ENCODE measurements around the gene THBS1.

THBS1 gene

GRCh38 chr15:39609166-39609916 lies 28.5 kb downstream of the THBS1 start:
- no peak for DNase-seq

GRCh38 chr15:39610665-39611064 lies 29.8 kb downstream of the THBS1 start:
- no peak for DNase-seq

GRCh38 chr15:39613271-39613670 lies 32.4 kb downstream of the THBS1 start:
- DNase-seq: no peak

GRCh38 chr15:39613861-39614260 lies 33.0 kb downstream of the THBS1 start:
- DNase-seq: no peak

GRCh38 chr15:39616731-39617455 lies 36.0 kb downstream of the THBS1 start:
- no peak for DNase-seq

GRCh38 chr15:39618063-39618823 lies 37.4 kb downstream of the THBS1 start:
- DNase-seq: no peak

- DNase-seq: peak; percentile 6 to 52
Observed at GRCh38 chr15:39621210-39621609, 40.3 kb downstream of the THBS1 start.

- DNase-seq: peak in 1 of 2 experiments; percentile 39
Observed at GRCh38 chr15:39621976-39622375, 41.1 kb downstream of the THBS1 start.

GRCh38 chr15:39622660-39623516 lies 42.0 kb downstream of the THBS1 start:
- no peak for DNase-seq

GRCh38 chr15:39623529-39623931 lies 42.7 kb downstream of the THBS1 start:
- no peak for DNase-seq

GRCh38 chr15:39624806-39625205 lies 43.9 kb downstream of the THBS1 start:
- DNase-seq: no peak

- no peak for DNase-seq
Observed at GRCh38 chr15:39625451-39625850, 44.6 kb downstream of the THBS1 start.

GRCh38 chr15:39625856-39626255 lies 45.0 kb downstream of the THBS1 start:
- no peak for DNase-seq

- no peak for DNase-seq
Observed at GRCh38 chr15:39627451-39628143, 46.7 kb downstream of the THBS1 start.

- DNase-seq: no peak
Observed at GRCh38 chr15:39628144-39628508, 47.2 kb downstream of the THBS1 start.

- peak in 1 of 2 experiments; percentile 54 for DNase-seq
Observed at GRCh38 chr15:39628546-39629257, 47.8 kb downstream of the THBS1 start.

GRCh38 chr15:39629371-39629770 lies 48.5 kb downstream of the THBS1 start:
- no peak for DNase-seq

GRCh38 chr15:39629906-39630305 lies 49.0 kb downstream of the THBS1 start:
- DNase-seq: no peak

GRCh38 chr15:39631357-39631756 lies 50.5 kb downstream of the THBS1 start:
- DNase-seq: no peak

GRCh38 chr15:39638041-39638440 lies 57.2 kb downstream of the THBS1 start:
- no peak for DNase-seq

GRCh38 chr15:39639037-39639436 lies 58.2 kb downstream of the THBS1 start:
- no peak for DNase-seq
